ENCODE data around the gene CPZ.

CPZ gene

GRCh38 chr4:8592366-8593263 is at the start of gene CPZ (continued):
- TF ChIP-seq ZNF221 (tag by site-specific recombination; IDR thresholded peaks at IDR 0.05; ENCODE audit: borderline replicate concordance): no peak
- TF ChIP-seq ZNF391 (tag by site-specific recombination; IDR thresholded peaks at IDR 0.05; ENCODE audit: borderline replicate concordance, low read depth): no peak
- peak; percentile 62; the same call in 1 of the 2 replicates for TF ChIP-seq ZIC2 (tag by site-specific recombination; IDR thresholded peaks at IDR 0.05)
- TF ChIP-seq ZNF692 (tag by site-specific recombination; IDR thresholded peaks at IDR 0.05): no peak

GRCh38 chr4:8542776-8543525 is 49.6 kb upstream of the CPZ start:
- POLR2A ChIA-PET: no interaction called here
- H3K9me3 ChIP-seq (ENCODE audit: control insufficient read depth, insufficient read depth, low read depth, low read length): no peaks in the 10 kb centered on the region
- H3K4me1 ChIP-seq (ENCODE audit: control insufficient read depth, insufficient read depth, low read length): no peaks in the 10 kb centered on the region
- CTCF ChIA-PET: no interaction called here
- TF ChIP-seq ATF2 (tag by site-specific recombination; IDR thresholded peaks at IDR 0.05; ENCODE audit: low read depth): no peak
- no peak for TF ChIP-seq ZNF19 (tag by site-specific recombination; IDR thresholded peaks at IDR 0.05; ENCODE audit: low read depth)
- TF ChIP-seq ZBTB1 (tag by site-specific recombination; IDR thresholded peaks at IDR 0.05): no peak
- TF ChIP-seq ZNF701 (tag by site-specific recombination; IDR thresholded peaks at IDR 0.05): no peak
- no peak for TF ChIP-seq ZEB2 (tag by site-specific recombination; IDR thresholded peaks at IDR 0.05)
- no peak for TF ChIP-seq ZNF654 (tag by site-specific recombination; IDR thresholded peaks at IDR 0.05; ENCODE audit: low read depth)
- TF ChIP-seq ZNF76 (tag by site-specific recombination; IDR thresholded peaks at IDR 0.05; ENCODE audit: borderline replicate concordance, low read depth): no peak
- TF ChIP-seq TCF7L2 (IDR thresholded peaks at IDR 0.05; ENCODE audit: borderline replicate concordance, low read depth, low read length): no peak
- no peak for TF ChIP-seq ZFHX2 (tag by site-specific recombination; conservative IDR thresholded peaks at IDR 0.05)
- no peak for TF ChIP-seq ZFP41 (tag by site-specific recombination; IDR thresholded peaks at IDR 0.05; ENCODE audit: borderline replicate concordance)
- TF ChIP-seq ZNF585B (tag by site-specific recombination; IDR thresholded peaks at IDR 0.05): no peak
- TF ChIP-seq GLIS2 (tag by site-specific recombination; IDR thresholded peaks at IDR 0.05): no peak
- no peak for TF ChIP-seq ELK4 (IDR thresholded peaks at IDR 0.05; ENCODE audit: borderline replicate concordance, low read depth, low read length)
- TF ChIP-seq INSM2 (tag by site-specific recombination; IDR thresholded peaks at IDR 0.05): no peak
- TF ChIP-seq ZNF677 (tag by site-specific recombination; IDR thresholded peaks at IDR 0.05): no peak
- no peak for TF ChIP-seq ZBTB26 (tag by site-specific recombination; optimal IDR thresholded peaks at IDR 0.05)
- no peak for TF ChIP-seq SP7 (tag by site-specific recombination; IDR thresholded peaks at IDR 0.05)
- TF ChIP-seq HOXD13 (CRISPR knock-in tag; IDR thresholded peaks at IDR 0.05; ENCODE audit: borderline replicate concordance): no peak
- no peak for TF ChIP-seq TRIM28 (IDR thresholded peaks at IDR 0.05; ENCODE audit: borderline replicate concordance, low read length)
- TF ChIP-seq PRDM6 (tag by site-specific recombination; IDR thresholded peaks at IDR 0.05): no peak
- H3K36me3 ChIP-seq (ENCODE audit: control insufficient read depth in 2 of 2, insufficient read depth in 1 of 2, low read length in 2 of 2): no peaks in the 10 kb centered on the region
- no peak overlapping the region for H3K4me3 ChIP-seq (ENCODE audit: low read depth, low read length)
- no peak overlapping the region for H3K27ac ChIP-seq (ENCODE audit: extremely low read depth, low read depth, low read length)

Measured in HEK293 (cell line).